CD4-positive, alpha-beta memory T cell (primary cell): ENCODE measurements around the gene RSPH6A. TPM values are rescaled to one million over a fixed set of nuclear protein-coding genes. Genes with fewer than 3 reads are reported as not detected.

Experiments
- CTCF ChIA-PET: fragments of 350-600 bp; sonication (Branson Sonifier 250); formaldehyde crosslinking; loops from one replicate; lab custom pipeline; 2021; ENCODE audit warnings: inconsistent platforms; ENCODE audit not compliant: partially characterized antibody; lab: Charles Lee
- POLR2A ChIA-PET: fragments of 350-600 bp; sonication (Branson Sonifier 250); formaldehyde crosslinking; loops from one replicate; lab custom pipeline; 2021; ENCODE audit not compliant: partially characterized antibody; lab: Charles Lee
- DNase-seq, 5 donors: peaks; one replicate each; pipeline versions ENCODE4 v3.0.0 to v3.0.0-alpha.2; 2020 to 2022; ENCODE audit warnings: mixed read lengths in 1 of 5
- H3K27ac ChIP-seq: one replicate; pipeline ENCODE4 v1.7.0; 2013; ENCODE audit warnings: low read depth, low read length
- H3K27me3 ChIP-seq: 2 replicates; pipeline ENCODE4 v1.7.0; 2013; ENCODE audit warnings: mild to moderate bottlenecking, low read length, moderate library complexity; ENCODE audit not compliant: insufficient read depth
- H3K36me3 ChIP-seq: 2 replicates; pipeline ENCODE4 v1.7.0; 2013; ENCODE audit warnings: mild to moderate bottlenecking, low read length, moderate library complexity; ENCODE audit not compliant: insufficient read depth
- H3K4me1 ChIP-seq: 2 replicates; pipeline ENCODE4 v1.7.0; 2013; ENCODE audit warnings: mild to moderate bottlenecking, low read length, moderate library complexity; ENCODE audit not compliant: insufficient read depth
- H3K4me3 ChIP-seq, 2 donors: one replicate each; pipeline ENCODE4 v1.7.0; 2013; ENCODE audit warnings: low read length in 2 of 2, mild to moderate bottlenecking in 1 of 2
- H3K9me3 ChIP-seq, 2 donors: one replicate each; pipeline ENCODE4 v1.7.0; 2013; ENCODE audit warnings: low read length in 2 of 2, control low read depth in 1 of 2; ENCODE audit not compliant: control insufficient read depth in 1 of 2
- H3K27ac Mint-ChIP-seq, 7 donors: one replicate each; pipeline ENCODE4 v1.8.0; 2020 to 2021; ENCODE audit warnings: mixed read lengths in 7 of 7, mild to moderate bottlenecking in 6 of 7, inconsistent platforms in 3 of 7, moderate library complexity in 3 of 7
- H3K27me3 Mint-ChIP-seq, 2 donors: one replicate each; pipeline ENCODE4 v1.8.0; 2020 to 2021; ENCODE audit warnings: mixed read lengths in 2 of 2
- H3K36me3 Mint-ChIP-seq, 2 donors: one replicate each; pipeline ENCODE4 v1.8.0; 2020 to 2021; ENCODE audit warnings: mixed read lengths in 2 of 2, inconsistent platforms in 1 of 2, mild to moderate bottlenecking in 1 of 2
- H3K4me1 Mint-ChIP-seq, 4 donors: one replicate each; pipeline ENCODE4 v1.8.0; 2020 to 2021; ENCODE audit warnings: mixed read lengths in 4 of 4, mild to moderate bottlenecking in 1 of 4
- H3K4me3 Mint-ChIP-seq, 8 donors: one replicate each; pipeline ENCODE4 v1.8.0; 2020 to 2021; ENCODE audit warnings: mixed read lengths in 8 of 8, mild to moderate bottlenecking in 7 of 8, moderate library complexity in 6 of 8, inconsistent platforms in 3 of 8
- H3K9me3 Mint-ChIP-seq, 8 donors: one replicate each; pipeline ENCODE4 v1.8.0; 2020 to 2021; ENCODE audit warnings: mixed read lengths in 8 of 8, mild to moderate bottlenecking in 5 of 8, inconsistent platforms in 3 of 8, moderate library complexity in 1 of 8
- intact Hi-C: fragments of 100-400 bp; cut with micrococcal nuclease; formaldehyde crosslinking; loops from one replicate; pipeline ENCODE4 v1.15.1; 2023
- polyA plus RNA-seq, 2 donors: library from polyadenylated mRNA; unstranded; fragments of 300-500 nt; fragmentation: Illumina TruSeq; gene quantifications; one replicate each; pipeline ENCODE4 v1.2.3, GENCODE V29; 2021
- total RNA-seq, 2 experiments: library from RNA; stranded (reverse); gene quantifications; one replicate each; pipeline ENCODE4 v1.2.3, GENCODE V29; 2021

RSPH6A gene
- total and polyA plus RNA-seq, 4 experiments from 2014 or later, result 0.29 to 0.39 TPM; not detected in 2

DNA sequence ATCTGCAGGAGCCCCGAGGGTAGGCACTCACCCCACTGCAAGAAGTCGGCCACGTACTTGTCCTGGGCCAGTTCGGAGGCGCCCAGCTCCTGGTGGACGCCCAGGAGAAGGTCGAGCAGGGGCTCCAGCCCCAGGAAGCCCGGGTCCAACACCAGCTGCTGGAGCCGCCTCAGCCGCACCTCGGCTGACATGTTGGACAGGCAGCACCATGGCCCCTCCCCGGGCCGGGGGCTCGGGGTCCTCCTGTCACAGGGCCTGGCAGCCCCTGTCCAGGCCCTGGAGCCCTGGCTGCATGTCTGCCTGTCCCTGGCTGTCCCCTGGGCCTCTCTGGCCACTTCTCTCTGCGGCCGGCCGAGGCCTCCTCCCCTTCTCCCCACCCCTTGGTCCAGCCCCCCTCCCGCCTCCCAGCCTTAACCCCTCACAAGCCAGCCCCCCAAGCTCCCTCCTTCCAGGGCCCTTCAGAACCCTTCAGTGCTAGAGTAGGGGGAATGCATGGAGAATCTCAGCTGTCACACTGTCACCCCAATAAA, 32.9 kb downstream of the RSPH6A start, which contains the start of gene DMPK:
DMPK (minus strand) TSS at position 329 of the 530 bp plus-strand sequence; CDS start at position 191, 138 bp downstream.
- CTCF ChIA-PET, result interaction anchor here (0.6 to 2.6 kb wide), 3 partner anchors 13 to 1840 kb away, joined by 3 to 13 read pairs (median 3); partner anchors contain the start of gene SIX5
- Histone ChIP-seq H3K27me3 (peaks cover 13% of the 10 kb centered on the region), H3K27ac (no peak within 1 kb of the TSS), H3K4me1 (peaks cover 20% of the 10 kb centered on the region), H3K36me3 (peaks cover 4% of the 10 kb centered on the region), H3K4me3 (no peak within 1 kb of the TSS), H3K9me3 (no peaks in the 10 kb centered on the region)
- H3K4me3 Mint-ChIP-seq, result no peak within 1 kb of the TSS
- POLR2A ChIA-PET, result interaction anchor here (0.7 to 1.3 kb wide), 6 partner anchors 10 to 17 kb away, joined by 3 to 6 read pairs (median 3); partner anchors contain the start of genes DMWD and SIX5
- H3K4me1 Mint-ChIP-seq, result peaks cover 12 to 26% (median 18%) of the 10 kb centered on the region in 4 donors
- peaks cover 13 to 15% of the 10 kb centered on the region in 2 donors for H3K36me3 Mint-ChIP-seq
- H3K27ac Mint-ChIP-seq, result no peak within 1 kb of the TSS
- H3K9me3 Mint-ChIP-seq, result no peaks in the 10 kb centered on the region
- intact Hi-C loops, result no loop called here
- DNase-seq, result no peak
- peaks cover 4 to 14% of the 10 kb centered on the region in 2 donors for H3K27me3 Mint-ChIP-seq

DNA sequence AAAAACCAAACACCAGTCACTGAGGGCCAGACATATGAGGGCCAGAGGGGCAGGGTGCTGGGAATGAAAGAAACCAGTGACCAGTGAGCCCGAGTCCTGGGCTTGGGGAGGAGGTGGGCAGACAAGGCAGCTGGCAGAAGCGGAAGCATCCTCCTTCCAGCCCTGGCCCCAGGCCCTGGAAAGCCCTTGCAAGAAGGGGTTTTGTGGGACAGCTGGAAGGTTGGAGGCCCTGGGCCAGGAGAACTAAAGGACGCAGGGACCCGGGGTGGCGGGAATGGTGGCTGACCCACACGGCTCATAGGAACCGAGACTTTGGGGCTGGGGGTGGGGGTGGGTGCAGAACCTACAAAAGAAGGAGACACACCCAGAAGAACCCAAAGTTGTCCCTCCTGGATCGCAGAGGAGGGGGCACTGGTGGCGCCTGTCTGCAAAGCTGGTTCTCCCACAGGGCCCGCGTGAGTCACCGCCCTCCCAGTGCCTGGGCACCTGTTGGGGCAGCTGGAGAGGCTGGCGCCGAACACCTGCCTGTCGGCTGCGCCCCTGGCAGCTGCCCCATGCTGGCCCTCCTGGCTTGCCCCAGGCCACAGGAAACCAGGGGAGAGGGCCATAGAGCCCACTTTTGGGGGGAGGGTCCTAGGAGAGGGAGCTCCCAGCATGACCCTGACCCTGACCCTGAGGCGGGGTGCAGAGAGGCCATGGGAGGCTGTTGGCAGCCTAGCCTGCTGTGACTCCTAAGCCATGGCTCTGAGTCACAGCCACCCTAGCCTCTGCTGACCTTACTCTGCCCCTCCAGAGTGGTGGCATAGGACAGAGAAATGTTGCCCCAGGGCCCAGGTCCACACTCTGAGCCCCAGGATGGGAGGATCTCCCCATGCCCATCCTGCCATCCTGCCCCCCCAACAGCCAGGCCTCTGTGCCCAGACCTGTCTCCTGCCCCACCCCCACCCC, 33.6 kb downstream of the RSPH6A start:
- Mint-ChIP-seq H3K27ac (no peak overlapping the region), H3K27me3 (peaks cover 4 to 14% of the 10 kb centered on the region in 2 donors), H3K4me1 (peaks cover 12 to 26% (median 18%) of the 10 kb centered on the region in 4 donors), H3K36me3 (peaks cover 10% of the 10 kb centered on the region in 2 donors), H3K9me3 (no peaks in the 10 kb centered on the region), H3K4me3 (no peak overlapping the region)
- H3K4me3 ChIP-seq, result no peak overlapping the region
- no peaks in the 10 kb centered on the region for H3K36me3 ChIP-seq
- H3K27ac ChIP-seq, result no peak overlapping the region
- no peak for DNase-seq
- intact Hi-C loops, result no loop called here
- POLR2A ChIA-PET, result interaction anchor here (0.8 to 1.3 kb wide), 4 partner anchors 9 to 12 kb away, joined by 3 to 4 read pairs (median 3); partner anchors contain the start of genes DMWD and SIX5
- H3K4me1 ChIP-seq, result peaks cover 20% of the 10 kb centered on the region
- H3K27me3 ChIP-seq, result peaks cover 13% of the 10 kb centered on the region
- H3K9me3 ChIP-seq, result no peaks in the 10 kb centered on the region
- CTCF ChIA-PET, result interaction anchor here (2.6 kb wide), 1 partner anchor 12 kb away, joined by 13 read pairs; the partner anchor contains the start of gene SIX5

DNA sequence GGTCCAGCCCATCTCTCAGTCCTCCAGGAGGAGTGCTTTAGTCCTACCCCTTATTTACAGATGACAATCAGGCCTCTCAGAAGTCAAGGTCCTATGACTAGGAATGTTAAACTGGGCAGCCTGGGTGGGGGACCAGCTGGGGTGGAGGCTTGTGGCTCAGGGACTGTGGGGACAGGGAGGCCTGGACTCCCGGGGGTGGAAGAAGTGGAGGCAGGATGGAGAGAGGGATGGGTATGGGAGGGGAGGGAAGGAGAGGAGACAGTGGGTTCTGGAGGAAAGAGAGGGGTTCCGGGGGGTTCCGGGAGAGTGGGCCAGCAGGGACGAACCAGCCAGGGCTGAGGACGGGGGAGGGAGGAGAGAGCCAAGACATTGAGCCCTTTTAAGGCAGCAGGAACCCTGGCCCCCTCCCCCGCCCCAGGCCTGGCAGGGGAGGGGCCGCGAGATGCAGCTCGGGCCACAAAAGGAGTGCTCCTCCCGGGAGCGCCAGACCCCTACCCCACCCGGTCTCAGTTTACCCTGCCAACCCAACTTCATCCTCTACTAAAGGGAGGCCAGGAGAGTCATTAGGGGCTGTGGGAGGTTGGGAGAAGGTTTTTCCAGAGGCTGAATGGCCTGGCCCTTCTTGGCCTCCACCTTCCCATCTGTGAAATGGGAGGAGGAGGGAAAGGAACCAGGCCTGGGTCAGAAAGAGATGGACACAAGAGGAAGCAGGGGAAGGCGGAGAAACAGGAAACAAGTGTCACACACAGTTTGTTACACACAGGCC, 34.5 kb downstream of the RSPH6A start:
- Histone ChIP-seq H3K4me3 (no peak overlapping the region), H3K4me1 (peaks cover 20% of the 10 kb centered on the region), H3K36me3 (no peaks in the 10 kb centered on the region), H3K27ac (no peak overlapping the region), H3K9me3 (no peaks in the 10 kb centered on the region), H3K27me3 (peaks cover 13% of the 10 kb centered on the region)
- no peak overlapping the region for H3K27ac Mint-ChIP-seq
- ChIA-PET CTCF (interaction anchor here (2.5 kb wide), 2 partner anchors 10 to 19 kb away, joined by 14 to 28 read pairs; partner anchors contain the start of gene SIX5), POLR2A (interaction anchor here (0.8 to 2.0 kb wide), 4 partner anchors 10 to 18 kb away, joined by 3 to 23 read pairs (median 4); partner anchors contain the start of gene SIX5)
- H3K9me3 Mint-ChIP-seq, result no peaks in the 10 kb centered on the region
- intact Hi-C loops, result no loop called here
- peaks cover 12 to 26% (median 18%) of the 10 kb centered on the region in 4 donors for H3K4me1 Mint-ChIP-seq
- H3K36me3 Mint-ChIP-seq, result peaks cover 7% of the 10 kb centered on the region in 2 donors
- no peak for DNase-seq
- H3K27me3 Mint-ChIP-seq, result peaks cover 4 to 14% of the 10 kb centered on the region in 2 donors
- H3K4me3 Mint-ChIP-seq, result no peak overlapping the region

DNA sequence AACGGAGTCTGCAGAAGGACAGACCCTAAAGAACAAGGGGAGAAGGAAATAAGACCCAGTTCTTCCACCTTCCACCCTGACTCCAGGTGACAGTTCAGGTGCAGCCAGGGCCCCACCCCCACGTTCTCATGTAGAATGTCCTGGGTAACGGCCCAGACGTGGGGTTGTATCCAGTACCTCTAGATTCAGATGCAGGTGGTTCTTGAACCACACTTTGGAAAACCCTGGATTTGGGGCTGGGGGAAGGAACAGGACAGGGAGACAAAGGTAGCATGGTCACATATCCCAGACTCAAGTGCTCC, 35.0 kb downstream of the RSPH6A start:
- CTCF ChIA-PET, result interaction anchor here (2.5 kb wide), 2 partner anchors 10 to 20 kb away, joined by 14 to 28 read pairs; partner anchors contain the start of gene SIX5
- peak overlapping the region in 2 of 7 donors; percentile 35 to 47 for H3K27ac Mint-ChIP-seq

DNA sequence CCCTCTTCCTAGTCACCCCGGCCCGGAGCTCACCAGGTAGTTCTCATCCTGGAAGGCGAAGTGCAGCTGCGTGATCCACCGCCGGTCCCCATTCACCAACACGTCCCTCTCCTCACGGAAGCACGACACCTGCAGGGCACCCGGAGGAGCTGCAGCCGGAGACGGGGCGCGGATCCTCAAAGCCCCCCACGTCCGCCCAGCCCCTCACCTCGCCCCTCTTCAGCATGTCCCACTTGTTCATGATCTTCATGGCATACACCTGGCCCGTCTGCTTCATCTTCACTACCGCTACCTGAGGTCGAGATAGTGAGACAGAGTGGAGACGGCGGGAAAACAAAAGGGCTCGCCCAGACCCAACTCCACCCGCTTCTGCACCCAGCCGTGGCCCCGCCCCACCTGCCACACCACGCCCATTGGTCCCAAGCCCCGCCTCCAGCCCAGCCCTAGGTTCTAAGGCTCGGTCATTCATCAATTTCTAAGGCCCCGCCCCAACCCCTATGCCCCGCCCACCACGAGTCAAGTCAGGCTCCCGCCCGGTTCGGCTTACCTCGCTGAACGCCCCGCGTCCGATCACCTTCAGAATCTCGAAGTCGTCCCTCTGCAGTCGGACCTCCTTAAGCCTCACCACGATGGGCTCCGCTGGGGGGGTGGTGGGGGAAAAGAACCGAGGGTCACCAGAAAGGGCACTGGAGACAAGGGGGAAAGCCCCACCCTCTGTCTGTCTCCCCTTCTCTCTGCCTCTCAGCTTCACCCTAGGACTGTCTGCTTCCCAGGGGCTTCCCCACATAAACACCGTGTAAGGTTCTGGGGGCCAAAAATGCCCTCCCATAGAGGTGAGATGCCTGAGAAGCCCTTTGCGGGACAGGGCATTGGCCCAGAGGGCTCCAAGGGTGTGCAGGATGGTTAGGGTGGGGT, 35.6 kb downstream of the RSPH6A start:
- H3K4me1 Mint-ChIP-seq, result peaks cover 12 to 26% (median 18%) of the 10 kb centered on the region in 4 donors
- peaks cover 4 to 14% of the 10 kb centered on the region in 2 donors for H3K27me3 Mint-ChIP-seq
- no peaks in the 10 kb centered on the region for H3K9me3 Mint-ChIP-seq
- ChIA-PET CTCF (interaction anchor here (0.8 to 2.5 kb wide), 8 partner anchors 9 to 123 kb away, joined by 3 to 28 read pairs (median 4); partner anchors contain the start of genes DMWD, MYPOP and SIX5), POLR2A (interaction anchor here (0.6 to 2.0 kb wide), 4 partner anchors 9 to 19 kb away, joined by 3 to 23 read pairs (median 4); partner anchors contain the start of gene SIX5)
- peak; percentile 60 to 87 (median 68) for DNase-seq
- H3K36me3 ChIP-seq, result no peaks in the 10 kb centered on the region
- H3K4me1 ChIP-seq, result peaks cover 20% of the 10 kb centered on the region
- H3K27me3 ChIP-seq, result peaks cover 13% of the 10 kb centered on the region
- intact Hi-C loops, result loop anchor here (1.0 kb wide), 1 partner anchor 9 kb away; no protein-coding TSS in a partner anchor
- peaks cover 7% of the 10 kb centered on the region in 2 donors for H3K36me3 Mint-ChIP-seq
- H3K9me3 ChIP-seq, result no peaks in the 10 kb centered on the region
- peak overlapping the region in 5 of 7 donors; percentile 44 to 88 (median 57) for H3K27ac Mint-ChIP-seq
- peak overlapping the region; percentile 42 to 52 for H3K4me3 ChIP-seq
- peak overlapping the region; percentile 36 to 88 (median 84) for H3K4me3 Mint-ChIP-seq
- H3K27ac ChIP-seq, result no peak overlapping the region

More for the DNA sequence above, 35.0 kb downstream of the RSPH6A start:
- Histone ChIP-seq H3K27me3 (peaks cover 13% of the 10 kb centered on the region), H3K4me3 (no peak overlapping the region), H3K27ac (no peak overlapping the region), H3K4me1 (peaks cover 20% of the 10 kb centered on the region), H3K9me3 (no peaks in the 10 kb centered on the region), H3K36me3 (no peaks in the 10 kb centered on the region)
- H3K4me3 Mint-ChIP-seq, result peak overlapping the region in 1 of 8 donors; percentile 85
- peaks cover 7% of the 10 kb centered on the region in 2 donors for H3K36me3 Mint-ChIP-seq
- H3K9me3 Mint-ChIP-seq, result no peaks in the 10 kb centered on the region
- H3K4me1 Mint-ChIP-seq, result peaks cover 12 to 26% (median 18%) of the 10 kb centered on the region in 4 donors
- POLR2A ChIA-PET, result interaction anchor here (0.9 to 2.0 kb wide), 2 partner anchors 10 to 19 kb away, joined by 3 to 23 read pairs; partner anchors contain the start of gene SIX5
- no peak for DNase-seq
- intact Hi-C loops, result no loop called here
- peaks cover 4 to 14% of the 10 kb centered on the region in 2 donors for H3K27me3 Mint-ChIP-seq
